HG02840 (cell line): ENCODE data around the gene LRMDA.
"Not testable (repeated sequence)": the region's sequence is repeated elsewhere in the genome, so short reads cannot be mapped to it uniquely, and the experiment has no call there.

Experiments
- ATAC-seq: cut with Tn5 transposase; IDR thresholded peaks from one replicate; pipeline ENCODE4 v1.9.1; 2021; ENCODE audit warnings: mild to moderate bottlenecking, moderate library complexity, moderate number of reproducible peaks; ENCODE audit not compliant: unreplicated experiment, low FRiP score

LRMDA gene

DNA sequence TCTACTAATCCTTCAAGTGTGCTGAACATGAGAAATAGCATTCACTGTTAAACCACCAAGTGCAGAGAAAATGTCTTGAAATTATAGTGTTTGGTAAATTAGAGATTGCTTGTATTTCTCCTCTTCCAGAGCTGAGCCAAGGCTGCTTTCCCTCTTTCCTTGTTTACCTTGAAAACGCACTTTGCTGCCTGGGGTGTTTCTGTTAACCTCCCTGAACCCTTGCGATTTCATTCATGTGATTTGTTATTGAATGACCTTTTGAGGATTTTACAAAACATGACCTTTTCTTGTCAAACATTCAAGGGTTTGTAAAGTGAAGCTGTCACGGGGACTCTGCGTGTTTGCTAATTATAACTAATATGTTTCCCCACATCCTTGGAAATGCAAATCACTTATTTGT lies 169.4 kb downstream of the LRMDA start:
- no peak for ATAC-seq

DNA sequence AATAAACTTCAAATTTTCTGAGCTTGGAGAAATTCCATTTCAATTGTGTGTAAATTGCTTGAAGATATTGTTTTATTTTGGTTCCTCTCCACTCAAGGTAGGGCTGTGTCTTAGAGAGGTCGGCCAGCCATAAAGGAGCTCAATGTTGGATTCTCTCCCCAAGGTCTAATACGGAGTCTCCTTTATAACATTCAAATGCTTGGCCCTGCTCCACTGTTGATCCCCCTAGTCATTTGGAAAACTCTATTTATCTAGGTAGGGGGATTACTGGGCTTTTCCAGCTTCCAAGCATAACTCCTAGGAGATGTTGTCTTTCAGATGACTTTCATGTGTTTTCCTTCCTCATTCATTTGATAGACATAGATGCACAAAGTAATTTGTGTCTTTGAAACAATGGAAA lies 170.9 kb downstream of the LRMDA start:
- ATAC-seq = no peak

DNA sequence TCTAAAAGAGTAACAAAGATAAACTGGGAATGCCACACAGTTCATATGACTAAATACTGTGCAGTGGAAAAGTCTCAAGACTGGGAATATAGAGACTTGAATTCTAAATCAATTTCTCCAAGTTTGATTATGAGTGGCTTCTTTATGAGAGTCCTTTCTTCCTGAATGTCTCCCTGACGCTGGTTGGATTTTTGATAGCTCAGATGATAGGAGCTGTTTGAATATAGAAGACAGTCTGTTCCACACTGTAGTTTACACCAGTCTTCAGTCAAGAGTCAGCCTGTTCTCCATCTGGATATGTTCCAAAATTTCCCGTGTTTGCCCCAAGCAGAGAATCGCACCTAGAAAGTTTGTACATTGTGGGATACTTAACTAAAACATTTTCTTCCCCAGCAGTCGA lies 173.7 kb downstream of the LRMDA start:
- no peak for ATAC-seq

DNA sequence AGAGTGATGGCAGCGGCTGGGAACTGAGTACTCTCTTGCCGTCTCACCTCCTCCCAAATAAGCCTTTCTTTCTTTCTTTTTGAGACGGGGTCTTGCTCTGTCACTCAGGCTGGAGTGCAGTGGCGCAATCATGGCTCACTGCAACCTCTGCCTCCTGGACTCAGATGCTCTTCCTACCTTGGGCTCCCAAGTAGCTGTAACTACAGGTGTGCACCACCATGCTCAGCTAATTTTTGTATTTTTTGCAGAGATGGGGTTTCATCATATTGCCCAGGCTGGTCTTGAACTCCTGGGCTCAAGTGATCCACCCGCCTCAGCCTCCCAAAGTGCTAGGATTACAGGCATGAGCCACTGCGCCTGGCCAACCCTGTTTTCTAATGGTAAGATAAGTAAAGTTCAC lies 174.4 kb downstream of the LRMDA start:
- not testable (repeated sequence) for ATAC-seq

DNA sequence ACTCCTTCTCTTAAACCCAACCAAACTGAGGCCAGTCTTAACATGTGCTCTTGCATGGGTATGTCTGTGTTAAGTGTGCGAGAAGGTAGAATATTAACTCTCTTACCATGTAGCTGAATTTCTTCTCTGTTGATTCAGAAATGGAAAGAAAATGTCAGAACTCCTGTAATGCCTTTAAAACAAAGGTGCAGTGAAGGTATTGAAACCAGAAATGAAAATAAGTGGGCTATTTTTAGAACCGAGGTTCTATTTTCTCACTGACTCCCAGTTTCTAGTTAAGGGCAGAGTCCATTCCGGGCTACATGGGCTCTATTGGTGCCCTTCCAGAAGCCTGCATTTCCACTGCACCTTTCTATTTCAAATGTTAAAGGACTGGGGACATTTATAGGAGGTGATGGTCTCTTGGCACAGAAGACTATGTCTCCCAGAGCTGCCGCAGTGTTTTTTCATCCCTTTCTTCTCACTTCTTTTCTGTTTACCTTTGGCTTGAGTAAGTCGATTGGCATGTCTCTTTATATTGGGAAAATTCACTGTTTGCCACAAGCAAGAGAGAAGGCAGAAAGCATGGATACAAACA lies 174.9 kb downstream of the LRMDA start:
- no peak for ATAC-seq

DNA sequence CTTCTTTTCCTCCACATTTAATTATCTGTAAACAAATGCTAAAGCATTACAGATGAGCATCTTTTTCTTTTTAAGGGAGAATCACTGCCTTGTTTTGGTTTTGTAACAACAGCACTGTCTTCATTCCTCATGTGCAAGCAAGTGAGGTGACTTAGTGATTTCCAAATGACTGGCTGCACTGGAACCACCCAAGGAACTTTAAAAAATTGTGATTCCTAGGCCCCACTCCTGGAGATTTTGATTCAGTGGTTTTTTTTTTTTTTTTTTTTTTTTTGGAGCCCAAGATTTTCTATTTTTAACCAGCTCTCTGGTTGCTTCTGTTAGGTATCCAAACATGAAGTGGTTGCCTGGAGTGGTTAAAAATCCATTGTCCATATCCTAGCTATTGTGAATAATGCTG lies 176.2 kb downstream of the LRMDA start:
- ATAC-seq = no peak

DNA sequence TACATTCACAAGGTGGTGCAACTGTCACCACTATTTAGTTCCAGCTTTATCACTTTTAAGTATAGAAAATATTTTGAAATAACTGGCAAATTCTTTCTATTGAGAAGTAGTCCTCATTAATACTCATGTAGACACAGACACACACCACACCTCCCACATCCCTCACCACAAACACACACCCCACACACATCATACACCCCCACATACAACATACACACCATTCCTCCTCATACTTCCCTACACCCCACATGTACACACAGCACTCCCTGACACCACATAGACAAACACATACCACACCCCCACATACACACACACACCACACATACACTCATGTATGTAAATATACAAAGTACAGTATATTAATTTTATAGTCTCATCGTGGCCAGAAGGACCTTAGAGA lies 178.8 kb downstream of the LRMDA start:
- ATAC-seq = no peak

DNA sequence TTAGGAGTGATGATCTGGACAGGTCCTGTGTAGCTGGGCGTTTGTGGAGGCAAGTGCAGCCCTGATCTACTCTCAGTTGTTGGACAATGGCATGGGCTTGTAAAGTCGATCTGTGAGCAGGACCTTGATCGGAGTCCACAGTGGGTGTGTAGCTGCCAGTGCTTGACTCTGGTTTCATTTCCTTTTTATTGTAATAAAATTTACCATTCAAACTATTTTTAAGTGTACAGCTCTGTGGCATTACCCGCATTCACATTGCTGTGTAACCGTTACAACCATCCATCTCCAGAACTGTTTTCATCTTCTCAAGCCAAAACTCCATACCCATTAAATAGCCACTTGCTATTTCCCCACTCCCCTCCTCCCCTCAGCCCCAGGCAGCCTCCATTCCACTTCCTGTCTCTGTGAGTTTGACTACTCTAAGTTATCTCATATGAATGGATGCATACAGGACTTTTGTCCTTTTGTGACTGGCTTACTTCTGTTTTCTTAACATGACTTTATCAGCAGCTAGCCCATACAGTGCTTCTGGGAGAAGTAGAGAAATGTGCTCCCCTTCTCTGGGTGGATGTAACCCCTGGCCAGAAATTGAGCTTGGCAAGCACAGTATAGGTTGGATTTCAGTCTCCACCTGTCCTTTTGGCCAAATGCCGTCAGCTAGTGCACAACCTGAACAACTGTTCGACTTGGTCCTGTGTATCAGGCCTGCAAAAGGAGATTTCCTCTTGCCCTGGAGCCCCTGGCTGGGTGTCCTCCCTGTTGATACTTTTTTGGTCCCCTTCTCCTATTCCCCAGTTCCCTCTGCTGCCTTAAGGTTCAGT lies 180.0 kb downstream of the LRMDA start:
- ATAC-seq = no peak

DNA sequence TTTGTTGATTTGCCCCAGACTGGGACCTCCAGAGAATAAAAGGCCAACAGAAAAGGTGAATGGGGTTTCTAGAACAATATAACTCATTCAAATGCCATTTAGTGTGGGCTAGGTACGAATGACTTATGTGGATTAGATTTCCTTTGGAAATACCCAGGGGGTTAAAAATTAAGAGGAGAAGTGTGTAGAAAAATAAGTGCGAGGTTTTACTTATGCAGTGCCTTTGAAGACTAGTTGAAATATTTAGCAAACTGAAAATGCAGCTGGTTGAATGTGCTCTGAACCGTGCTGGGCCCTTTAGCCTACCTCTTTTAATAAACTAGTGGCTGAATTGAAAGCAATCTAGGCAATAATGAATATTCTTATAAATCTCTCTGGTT lies 180.6 kb downstream of the LRMDA start:
- no peak for ATAC-seq

DNA sequence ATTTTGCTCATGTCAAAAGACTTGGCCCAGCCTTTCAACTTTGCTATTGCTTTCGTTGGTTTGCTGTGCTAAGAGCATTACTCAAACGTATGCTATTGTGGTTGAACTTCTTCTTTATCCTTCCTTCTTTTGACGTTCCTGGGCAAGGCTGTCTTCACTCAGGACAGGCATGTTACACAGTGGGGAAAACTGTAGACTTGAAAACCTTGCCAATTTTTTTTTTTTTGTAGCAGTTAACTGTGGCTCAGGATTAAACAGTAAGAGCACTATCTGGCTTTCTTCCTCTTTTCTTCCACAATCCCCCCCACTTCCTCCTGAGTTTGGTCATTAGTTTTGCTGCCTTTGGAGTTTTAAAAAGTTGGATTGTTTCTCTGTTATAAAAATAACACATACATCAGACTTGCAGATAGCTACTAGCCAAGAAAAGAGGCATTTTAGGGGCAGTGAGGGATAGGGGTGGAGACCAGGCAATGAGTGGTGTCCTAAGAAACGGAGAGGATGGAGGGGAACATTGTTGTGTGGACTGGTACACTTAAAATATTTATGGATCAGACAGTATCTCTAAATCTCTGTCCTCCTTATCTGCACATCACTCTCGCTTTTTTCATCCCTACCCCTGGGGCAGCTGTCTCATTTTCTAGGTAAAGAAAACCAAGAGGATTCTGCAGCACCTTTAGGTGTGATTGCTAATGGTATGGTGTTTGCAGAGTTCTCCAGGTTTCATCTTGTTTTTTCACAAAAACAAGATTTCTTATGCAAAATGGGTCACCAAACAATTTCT lies 181.7 kb downstream of the LRMDA start:
- ATAC-seq = no peak

DNA sequence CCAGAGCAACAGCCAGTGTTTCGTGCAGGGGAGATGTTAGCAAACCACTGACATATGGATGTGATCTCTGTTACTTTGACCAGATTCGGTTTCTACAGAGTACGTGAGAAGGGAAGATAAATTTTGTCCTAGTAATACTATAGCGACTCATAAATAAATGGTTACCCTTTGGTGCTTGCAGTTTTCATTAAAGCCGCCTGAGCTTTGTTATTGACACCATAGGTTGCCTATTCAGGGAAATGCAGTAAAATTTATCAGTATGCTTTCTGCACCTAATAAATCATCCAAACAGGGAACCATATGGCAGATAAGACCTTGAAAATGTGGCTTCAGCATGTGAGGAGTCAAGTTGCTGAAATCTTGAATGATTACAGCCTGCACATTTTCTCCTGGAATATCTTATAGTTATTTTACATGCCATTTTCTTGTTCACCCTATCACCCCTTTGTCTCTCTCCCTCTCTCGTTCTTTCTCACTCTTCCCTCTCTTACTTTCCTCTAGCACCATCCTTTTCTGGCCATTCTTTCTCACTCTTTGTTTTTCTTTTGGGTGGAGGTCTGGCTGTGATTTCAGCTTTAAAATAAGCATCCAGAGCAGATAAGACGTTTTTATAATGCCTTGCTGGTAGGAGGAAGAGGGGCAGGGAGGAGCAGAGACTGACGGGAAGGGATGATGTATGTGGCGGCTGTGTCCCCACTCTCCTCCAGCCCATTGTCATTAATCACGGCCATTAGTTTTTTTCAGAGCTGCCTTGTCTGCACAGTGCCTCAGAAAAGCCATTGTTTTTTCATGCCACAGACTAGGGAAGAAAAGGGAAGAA lies 182.5 kb downstream of the LRMDA start:
- no peak for ATAC-seq

DNA sequence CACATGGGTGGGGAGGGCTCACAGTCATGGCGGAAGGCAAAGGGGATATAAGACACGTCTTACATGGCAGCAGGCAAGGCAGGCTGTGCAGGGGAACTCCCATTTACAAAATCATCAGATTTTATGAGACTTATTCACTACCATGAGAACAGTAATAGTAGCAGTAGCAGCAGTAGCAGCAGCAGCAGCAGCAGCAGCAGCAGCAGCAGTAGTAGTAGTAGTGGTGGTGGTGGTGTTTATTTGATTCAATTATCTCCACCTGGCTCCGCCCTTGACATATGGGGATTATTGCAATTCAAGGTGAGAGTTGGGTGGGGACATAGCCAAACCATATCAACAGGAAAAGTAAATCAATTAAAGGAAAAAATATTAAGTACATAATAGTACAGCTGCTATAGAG lies 184.7 kb downstream of the LRMDA start:
- ATAC-seq = no peak

DNA sequence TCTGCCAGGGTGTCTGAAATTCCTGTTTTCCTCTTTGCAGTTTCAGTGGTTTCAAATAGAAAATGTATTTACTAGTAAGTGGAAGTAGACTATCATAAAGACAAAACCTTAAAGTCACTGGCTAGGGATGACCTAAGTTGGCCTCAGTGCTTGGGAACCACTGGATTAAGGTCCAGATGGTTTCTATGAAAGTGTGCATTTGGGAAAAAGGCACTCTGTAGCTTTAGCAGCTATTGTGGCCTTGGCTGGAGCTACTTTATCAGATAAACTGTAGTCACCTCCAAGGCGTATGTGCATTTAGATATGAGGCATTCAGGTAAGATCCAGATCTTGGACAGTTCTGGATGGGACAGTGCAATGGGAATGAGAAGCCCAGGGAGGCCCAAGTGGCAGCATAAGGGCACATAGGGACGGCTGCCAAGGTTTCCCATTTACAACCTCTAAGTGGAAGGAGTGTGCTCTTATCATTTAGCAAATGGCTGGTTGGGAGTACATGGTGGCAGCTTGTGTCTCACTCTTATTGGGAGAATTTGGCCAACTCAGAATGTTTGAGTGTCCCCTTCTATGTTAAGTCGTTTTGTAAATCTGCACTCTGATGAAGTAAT lies 185.6 kb downstream of the LRMDA start:
- no peak for ATAC-seq

DNA sequence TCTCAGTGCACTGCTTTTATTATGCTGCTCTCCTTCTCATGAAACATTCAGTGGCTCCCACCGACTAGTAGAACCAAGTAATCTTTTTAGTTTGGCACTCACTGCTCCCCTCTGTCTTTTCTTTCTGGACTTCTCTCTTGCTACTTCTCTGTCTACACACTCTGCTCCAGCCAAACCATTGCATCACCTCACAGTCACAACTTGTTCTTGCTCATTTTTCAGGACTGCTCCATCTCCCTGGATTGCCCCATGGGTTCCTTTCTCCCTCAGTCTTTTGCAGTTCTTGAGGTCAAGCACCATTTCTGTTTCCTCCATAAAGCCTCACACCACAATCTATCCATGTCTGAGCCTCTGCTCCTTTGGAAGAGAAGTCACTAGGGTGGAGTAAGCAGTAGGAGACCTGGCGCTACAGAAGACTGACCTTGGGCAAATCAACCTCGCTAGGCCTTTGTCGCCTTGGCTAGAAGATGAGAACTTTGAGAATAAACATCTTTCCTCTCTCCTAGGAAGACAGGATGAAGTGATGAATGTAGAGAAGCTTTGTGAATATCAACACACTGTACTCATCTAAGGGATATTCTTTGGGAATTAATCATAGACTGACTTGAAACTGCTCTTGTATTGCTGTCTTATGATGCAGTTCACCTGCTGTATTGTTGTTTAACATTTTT lies 186.2 kb downstream of the LRMDA start:
- ATAC-seq = no peak

DNA sequence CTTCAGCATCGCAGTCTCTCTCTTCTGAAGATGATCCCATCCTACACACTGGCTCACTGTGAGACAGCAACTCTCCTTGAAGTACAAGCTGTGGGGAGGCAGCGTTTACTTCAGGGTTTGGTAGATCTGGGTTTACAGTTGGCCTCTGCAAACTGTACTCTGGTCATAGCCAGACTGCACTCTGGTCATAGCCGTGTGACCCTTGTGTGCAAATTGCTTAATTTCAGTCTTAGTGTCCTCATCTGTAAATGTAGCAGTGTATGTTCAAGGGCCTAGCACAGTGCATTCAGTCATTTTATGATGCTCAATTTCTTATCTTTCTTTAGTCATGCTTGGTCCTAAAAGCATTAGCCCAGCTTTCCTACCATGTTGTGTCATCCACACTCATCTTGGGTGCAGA lies 188.2 kb downstream of the LRMDA start:
- no peak for ATAC-seq

DNA sequence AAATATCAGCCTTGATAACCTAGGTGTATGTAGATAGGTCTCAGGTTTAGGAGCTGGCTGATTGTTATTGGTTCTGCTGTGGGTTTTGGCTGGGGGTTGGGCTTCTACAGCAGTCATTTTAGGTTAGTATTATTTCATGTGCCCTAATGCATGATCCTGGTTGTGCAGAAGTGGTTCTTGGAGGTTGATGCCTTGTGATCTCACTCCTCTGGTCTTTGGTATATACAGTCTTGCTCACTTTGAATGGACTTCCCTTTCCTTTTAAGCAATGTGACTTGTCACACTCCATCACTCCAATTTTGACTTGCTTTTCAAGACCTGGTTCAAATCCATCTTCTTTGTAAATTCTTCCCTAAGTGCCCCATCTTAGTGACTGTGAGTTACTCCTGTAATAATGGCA lies 188.9 kb downstream of the LRMDA start:
- ATAC-seq = no peak

DNA sequence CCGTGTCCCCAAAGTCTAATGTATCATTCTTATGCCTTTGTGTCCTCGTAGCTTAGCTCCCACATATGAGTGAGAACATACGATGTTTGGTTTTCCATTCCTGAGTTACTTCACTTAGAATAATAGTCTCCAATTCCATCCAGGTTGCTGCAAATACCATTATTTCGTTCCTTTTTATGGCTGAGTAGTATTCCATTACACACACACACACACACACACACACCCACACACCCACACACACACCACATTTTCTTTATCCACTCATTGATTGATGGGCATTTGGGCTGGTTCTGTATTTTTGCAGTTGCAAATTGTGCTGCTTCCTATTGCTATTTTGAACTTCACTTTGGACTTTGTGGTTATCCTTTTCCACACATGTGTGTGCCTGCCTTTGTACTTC lies 189.6 kb downstream of the LRMDA start:
- ATAC-seq = not testable (repeated sequence)

DNA sequence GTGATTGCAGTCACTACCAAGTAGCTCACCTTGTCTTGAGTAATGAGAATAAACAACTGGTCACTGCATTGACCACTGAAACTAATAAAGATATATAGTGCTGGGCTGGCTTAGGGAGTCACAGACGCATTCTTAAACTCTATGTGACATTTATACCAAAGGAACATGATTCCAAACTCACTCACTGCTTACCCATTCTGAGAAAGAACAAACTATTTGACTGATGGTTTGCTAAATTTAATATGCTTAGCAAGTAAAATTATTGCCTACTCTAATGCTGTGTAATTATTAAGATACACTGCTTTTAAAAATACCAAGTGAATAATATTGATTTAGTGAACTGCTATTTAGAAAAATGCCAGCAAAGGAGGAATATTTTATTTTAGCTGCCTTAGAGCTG lies 191.1 kb downstream of the LRMDA start:
- ATAC-seq = no peak

DNA sequence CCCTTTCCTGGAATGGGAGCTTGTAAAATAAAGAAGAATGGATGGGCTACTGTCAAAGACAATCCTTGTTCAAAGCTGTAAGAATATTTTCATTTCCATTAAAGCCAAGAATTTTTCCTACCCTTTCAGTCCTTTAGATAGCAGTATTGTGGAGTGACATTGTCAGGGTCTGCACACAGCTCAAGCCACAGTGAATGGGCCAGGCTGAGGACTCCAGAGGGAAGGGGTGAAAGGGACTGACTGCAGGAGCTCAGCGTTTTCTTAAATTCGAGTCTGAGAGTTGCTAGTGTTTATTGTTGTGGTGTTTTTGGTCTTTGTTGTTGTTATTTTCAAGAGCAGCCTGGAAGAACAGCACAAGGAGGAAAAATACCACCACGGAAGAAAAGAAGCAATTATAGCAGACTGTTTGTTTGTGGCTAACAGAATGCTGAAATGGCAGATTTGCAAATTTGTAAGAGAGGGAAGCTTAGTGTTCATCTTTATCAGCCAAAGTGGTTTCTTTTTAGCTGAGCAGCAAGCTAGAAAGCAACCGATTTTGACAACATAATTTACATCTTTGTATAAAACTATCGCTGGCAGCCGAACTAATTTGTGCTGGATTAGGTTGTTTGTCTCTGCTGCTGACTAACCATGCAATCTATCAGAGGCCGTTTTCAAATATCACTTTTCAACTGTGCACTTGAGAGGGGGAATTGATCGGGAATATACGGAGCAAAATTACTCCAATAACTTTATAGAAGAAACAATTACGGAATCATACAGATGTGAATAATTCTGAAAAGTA lies 192.1 kb downstream of the LRMDA start:
- ATAC-seq = no peak
